IPS-18a (cell line): ENCODE data around the gene ZDHHC16.

Experiments used
- H3K27ac ChIP-seq: one replicate; pipeline ENCODE4 v1.5.1; 2013; ENCODE audit warnings: low read length
- H3K27me3 ChIP-seq: one replicate; pipeline ENCODE4 v1.6.1; 2013; ENCODE audit warnings: mild to moderate bottlenecking, low read length; ENCODE audit not compliant: control insufficient read depth, insufficient read depth
- H3K36me3 ChIP-seq: one replicate; pipeline ENCODE4 v1.6.1; 2013; ENCODE audit warnings: low read depth, low read length; ENCODE audit not compliant: control insufficient read depth
- H3K4me1 ChIP-seq: one replicate; pipeline ENCODE4 v1.6.1; 2013; ENCODE audit warnings: low read depth, low read length; ENCODE audit not compliant: control insufficient read depth
- H3K4me3 ChIP-seq: one replicate; pipeline ENCODE4 v1.5.1; 2013; ENCODE audit warnings: low read length
- H3K9ac ChIP-seq: one replicate; pipeline ENCODE4 v1.6.1; 2013; ENCODE audit warnings: mild to moderate bottlenecking, low read length, moderate library complexity
- H3K9me3 ChIP-seq: one replicate; pipeline ENCODE4 v1.6.1; 2013; ENCODE audit warnings: low read depth, low read length; ENCODE audit not compliant: control insufficient read depth

ZDHHC16 gene

DNA sequence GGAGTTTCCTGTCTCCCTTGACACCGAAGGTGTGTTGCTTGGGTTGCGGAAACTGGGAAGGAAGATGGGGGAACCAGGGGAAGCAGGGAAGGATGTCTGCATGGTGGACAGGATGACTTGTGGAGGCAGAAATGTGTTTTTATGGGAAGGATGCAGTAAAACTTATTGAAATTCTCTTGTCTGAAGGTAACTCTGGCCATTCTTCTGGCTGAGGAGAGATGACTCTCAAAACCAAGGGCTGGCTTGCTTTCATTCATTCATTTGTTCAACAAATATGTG is 54.3 kb downstream of the ZDHHC16 start:
- Histone ChIP-seq H3K27me3 (peaks cover 27% of the 10 kb centered on the region), H3K36me3 (no peaks in the 10 kb centered on the region), H3K4me3 (peak overlapping the region; percentile 97), H3K9me3 (no peaks in the 10 kb centered on the region), H3K27ac (no peak overlapping the region), H3K9ac (no peak overlapping the region), H3K4me1 (peaks cover 10% of the 10 kb centered on the region)

DNA sequence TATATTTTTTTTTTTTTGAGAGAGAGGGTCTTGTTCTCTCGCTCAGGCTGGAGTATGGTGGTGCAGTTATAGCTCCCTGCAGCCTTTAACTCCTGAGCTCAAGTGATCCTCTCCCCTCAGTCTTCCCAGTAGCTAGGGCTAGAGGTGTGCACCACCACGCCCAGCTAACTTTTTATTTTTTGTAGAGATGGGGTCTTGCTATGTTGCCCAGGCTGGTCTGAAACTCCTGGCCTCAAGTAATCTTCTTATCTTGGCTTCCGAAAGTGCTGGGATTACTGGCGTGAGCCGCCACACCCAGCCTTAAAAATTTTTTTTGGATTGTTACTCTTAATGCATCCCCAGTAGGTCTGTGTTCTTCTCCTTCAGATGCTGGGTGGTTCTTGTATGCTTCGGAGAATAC is 56.9 kb downstream of the ZDHHC16 start:
- Histone ChIP-seq H3K9me3 (no peaks in the 10 kb centered on the region), H3K9ac (no peak overlapping the region), H3K27ac (no peak overlapping the region), H3K36me3 (no peaks in the 10 kb centered on the region), H3K27me3 (peaks cover 27% of the 10 kb centered on the region), H3K4me3 (no peak overlapping the region), H3K4me1 (peaks cover 1% of the 10 kb centered on the region)

DNA sequence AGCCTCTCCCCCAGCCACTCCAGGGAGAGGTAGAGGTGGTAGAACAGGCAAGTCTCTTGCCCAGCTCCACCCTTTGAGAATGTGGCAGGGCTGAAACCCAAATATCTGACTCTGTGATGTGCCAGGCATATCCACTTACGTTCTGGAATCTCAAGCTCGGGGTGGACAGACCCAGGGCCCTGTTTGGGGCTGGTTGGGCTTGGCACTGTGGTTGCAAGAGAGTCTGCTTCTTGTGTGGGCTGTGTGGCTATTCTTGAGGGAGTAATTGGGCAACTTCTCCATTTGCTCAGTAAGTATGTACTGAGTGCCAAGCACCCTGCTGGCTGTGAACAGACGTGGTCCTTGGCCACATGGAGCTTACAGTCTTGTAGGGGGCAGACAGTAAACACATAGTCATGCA is 57.4 kb downstream of the ZDHHC16 start:
- H3K36me3 ChIP-seq: no peaks in the 10 kb centered on the region
- H3K9ac ChIP-seq: no peak overlapping the region
- H3K27ac ChIP-seq: no peak overlapping the region
- peaks cover 27% of the 10 kb centered on the region for H3K27me3 ChIP-seq
- H3K4me3 ChIP-seq: no peak overlapping the region
- peaks cover 3% of the 10 kb centered on the region for H3K4me1 ChIP-seq
- H3K9me3 ChIP-seq: no peaks in the 10 kb centered on the region

DNA sequence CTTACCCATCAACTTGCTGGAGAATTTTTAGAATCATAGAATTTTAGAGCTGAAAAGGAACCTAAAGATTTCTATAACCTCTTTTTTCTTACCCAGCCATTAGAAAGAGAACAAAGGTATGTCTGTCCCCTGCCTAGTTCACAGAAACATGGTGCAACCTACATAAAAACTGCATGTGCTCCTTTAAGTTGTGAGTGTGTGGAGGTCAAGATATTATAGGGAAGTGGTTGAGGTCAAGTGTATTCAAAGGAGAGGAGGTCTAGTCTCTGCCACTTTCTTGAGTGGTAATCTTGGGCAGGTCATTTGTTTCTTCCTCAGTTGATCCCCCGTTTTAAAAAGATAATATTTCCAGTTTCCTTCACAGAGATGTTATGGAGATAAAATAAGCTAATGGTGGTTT is 59.2 kb downstream of the ZDHHC16 start:
- H3K4me1 ChIP-seq: peaks cover 3% of the 10 kb centered on the region
- no peak overlapping the region for H3K4me3 ChIP-seq
- H3K27ac ChIP-seq: no peak overlapping the region
- no peaks in the 10 kb centered on the region for H3K9me3 ChIP-seq
- no peaks in the 10 kb centered on the region for H3K36me3 ChIP-seq
- no peak overlapping the region for H3K9ac ChIP-seq
- peaks cover 18% of the 10 kb centered on the region for H3K27me3 ChIP-seq

DNA sequence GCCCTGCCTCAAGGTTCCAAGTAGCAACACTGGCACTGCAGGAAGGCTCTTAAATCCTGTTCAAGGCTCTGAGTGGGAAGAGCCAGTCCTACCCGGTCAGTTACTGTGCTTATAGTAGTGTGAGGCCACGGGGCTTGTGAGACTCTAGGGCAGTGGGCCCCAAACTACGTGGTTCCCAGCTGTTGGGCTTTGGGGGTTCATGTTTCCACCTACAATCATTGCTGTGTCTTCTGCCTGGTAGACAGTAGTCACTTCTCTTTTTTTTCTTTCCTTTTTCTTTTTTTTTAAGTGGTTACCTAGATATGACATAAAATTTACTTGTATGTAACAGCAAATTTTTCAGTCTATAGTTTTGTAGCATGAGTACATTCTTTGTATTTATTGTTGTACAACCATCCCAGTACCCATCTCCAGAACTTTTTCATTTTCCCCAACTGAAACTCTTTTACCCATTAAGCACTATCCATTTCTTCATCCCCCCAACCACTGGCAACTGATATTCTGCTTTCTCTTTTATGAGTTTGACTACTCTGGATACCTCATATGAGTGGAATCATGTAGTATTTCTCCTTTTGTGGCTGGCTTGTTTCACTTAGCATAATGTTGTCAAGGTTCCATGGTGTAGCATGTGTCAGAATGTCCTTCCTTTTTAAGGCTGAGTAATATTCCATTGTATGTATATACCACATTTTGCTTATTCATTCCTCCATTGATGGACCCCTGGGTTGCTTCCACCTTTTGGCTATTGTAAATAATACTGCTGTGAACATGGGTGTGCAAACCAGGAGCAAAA is 60.4 kb downstream of the ZDHHC16 start:
- Histone ChIP-seq H3K36me3 (no peaks in the 10 kb centered on the region), H3K9me3 (no peaks in the 10 kb centered on the region), H3K4me1 (peaks cover 3% of the 10 kb centered on the region), H3K27me3 (peaks cover 5% of the 10 kb centered on the region), H3K27ac (no peak overlapping the region), H3K4me3 (no peak overlapping the region), H3K9ac (no peak overlapping the region)
